BLaER1 (cell line): ENCODE results near the gene FAM180B.
A peak's percentile ranks its signal among the peaks of the same experiment; 100 is the strongest.

Source experiments
- H3K27ac ChIP-seq: shearing (Covaris generic); formaldehyde crosslinking; 2 replicates; pipeline ENCODE4 v1.8.1; 2022
- H3K27me3 ChIP-seq: shearing (Covaris generic); formaldehyde crosslinking; 2 replicates; pipeline ENCODE4 v1.8.1; 2022
- H3K36me3 ChIP-seq: shearing (Covaris generic); formaldehyde crosslinking; 2 replicates; pipeline ENCODE4 v1.8.1; 2022
- H3K4me1 ChIP-seq: shearing (Covaris generic); formaldehyde crosslinking; 2 replicates; pipeline ENCODE4 v1.8.1; 2022
- H3K4me2 ChIP-seq: shearing (Covaris generic); formaldehyde crosslinking; 2 replicates; pipeline ENCODE4 v1.8.1; 2022
- H3K4me3 ChIP-seq: shearing (Covaris generic); formaldehyde crosslinking; 2 replicates; pipeline ENCODE4 v1.8.1; 2022
- H3K9ac ChIP-seq: shearing (Covaris generic); formaldehyde crosslinking; 2 replicates; pipeline ENCODE4 v1.8.1; 2022
- H3K9me3 ChIP-seq: shearing (Covaris generic); formaldehyde crosslinking; 2 replicates; pipeline ENCODE4 v1.8.1; 2022
- H4K20me1 ChIP-seq: shearing (Covaris generic); formaldehyde crosslinking; 2 replicates; pipeline ENCODE4 v1.8.1; 2022
- Cebpa-rat ChIP-seq: shearing (Covaris generic); IDR thresholded peaks from 2 replicates; pipeline ENCODE4 v1.8.1; 2022

Gene FAM180B

GRCh38 chr11:47578524-47579494 is 7.7 kb upstream of the FAM180B start, which contains the start of the genes KBTBD4 and NDUFS3:
Gene KBTBD4 (minus strand): TSS chr11:47578970. CDS start chr11:47578951, 19 bp downstream.
Gene NDUFS3 (plus strand): TSS chr11:47579074. CDS start chr11:47579092, 18 bp downstream.
- Histone ChIP-seq H3K27me3 (no peaks in the 10 kb centered on the region), H3K9ac (peak within 1 kb of the TSS; percentile 88), H3K4me2 (peak within 1 kb of the TSS; percentile 94), H3K4me3 (peak within 1 kb of the TSS; percentile 81), H3K4me1 (peaks cover 35% of the 10 kb centered on the region), H3K27ac (peak within 1 kb of the TSS; percentile 86), H3K36me3 (peaks cover 78% of the 10 kb centered on the region), H3K9me3 (no peaks in the 10 kb centered on the region), H4K20me1 (peaks cover 21% of the 10 kb centered on the region)
- no peak for TF ChIP-seq Cebpa-rat

GRCh38 chr11:47583844-47584243 is 2.6 kb upstream of the FAM180B start:
- H3K4me1 ChIP-seq: peaks cover 29% of the 10 kb centered on the region
- H3K27me3 ChIP-seq: no peaks in the 10 kb centered on the region
- H3K4me3 ChIP-seq: no peak overlapping the region
- H3K9ac ChIP-seq: no peak overlapping the region
- H4K20me1 ChIP-seq: no peaks in the 10 kb centered on the region
- no peak for TF ChIP-seq Cebpa-rat
- H3K9me3 ChIP-seq: no peaks in the 10 kb centered on the region
- H3K4me2 ChIP-seq: no peak overlapping the region
- no peak overlapping the region for H3K27ac ChIP-seq
- peaks cover 67% of the 10 kb centered on the region for H3K36me3 ChIP-seq

- peaks cover 5% of the 10 kb centered on the region for H3K27me3 ChIP-seq
- H3K4me2 ChIP-seq: peak overlapping the region; percentile 25; the same call in 1 of the 2 replicates
- H3K4me1 ChIP-seq: peaks cover 36% of the 10 kb centered on the region
- H3K9me3 ChIP-seq: no peaks in the 10 kb centered on the region
- no peak overlapping the region for H3K4me3 ChIP-seq
- no peak overlapping the region for H3K9ac ChIP-seq
- no peaks in the 10 kb centered on the region for H4K20me1 ChIP-seq
- H3K27ac ChIP-seq: peak overlapping the region; percentile 44; the same call in 1 of the 2 replicates
- TF ChIP-seq Cebpa-rat: no peak
- peaks cover 61% of the 10 kb centered on the region for H3K36me3 ChIP-seq
These were observed 700 bp downstream of the FAM180B start for GRCh38 chr11:47587039-47587716.

- Histone ChIP-seq H3K27ac (peak overlapping the region; percentile 44), H3K9me3 (no peaks in the 10 kb centered on the region), H3K4me2 (peak overlapping the region; percentile 25; the same call in 1 of the 2 replicates), H3K4me1 (peaks cover 43% of the 10 kb centered on the region), H3K36me3 (peaks cover 55% of the 10 kb centered on the region), H3K27me3 (peaks cover 12% of the 10 kb centered on the region), H4K20me1 (no peaks in the 10 kb centered on the region), H3K9ac (peak overlapping the region; percentile 36; the same call in 1 of the 2 replicates), H3K4me3 (no peak overlapping the region)
- no peak for TF ChIP-seq Cebpa-rat
These were observed 1.3 kb downstream of the FAM180B start for GRCh38 chr11:47587723-47588326.

- Histone ChIP-seq H3K27ac (no peak overlapping the region), H3K27me3 (peaks cover 25% of the 10 kb centered on the region), H3K4me2 (no peak overlapping the region), H3K36me3 (peaks cover 42% of the 10 kb centered on the region), H4K20me1 (no peaks in the 10 kb centered on the region), H3K9ac (no peak overlapping the region), H3K4me1 (peaks cover 56% of the 10 kb centered on the region), H3K4me3 (no peak overlapping the region), H3K9me3 (no peaks in the 10 kb centered on the region)
- no peak for TF ChIP-seq Cebpa-rat
These were observed 2.6 kb downstream of the FAM180B start for GRCh38 chr11:47589118-47589517.

- no peaks in the 10 kb centered on the region for H4K20me1 ChIP-seq
- TF ChIP-seq Cebpa-rat: no peak
- no peak overlapping the region for H3K4me2 ChIP-seq
- H3K9ac ChIP-seq: no peak overlapping the region
- H3K4me1 ChIP-seq: peaks cover 56% of the 10 kb centered on the region
- no peaks in the 10 kb centered on the region for H3K9me3 ChIP-seq
- H3K4me3 ChIP-seq: no peak overlapping the region
- no peak overlapping the region for H3K27ac ChIP-seq
- peaks cover 37% of the 10 kb centered on the region for H3K36me3 ChIP-seq
- peaks cover 29% of the 10 kb centered on the region for H3K27me3 ChIP-seq
These were observed 3.1 kb downstream of the FAM180B start for GRCh38 chr11:47589584-47589976.

GRCh38 chr11:47589977-47590861 is 3.7 kb downstream of the FAM180B start:
- 0 out of 2 replicates have a peak, but pooled peaks cover 2% of the 10 kb centered on the region for H4K20me1 ChIP-seq
- peak overlapping the region; percentile 57; the same call in 1 of the 2 replicates for H3K27ac ChIP-seq
- peaks cover 56% of the 10 kb centered on the region for H3K4me1 ChIP-seq
- no peak for TF ChIP-seq Cebpa-rat
- no peak overlapping the region for H3K4me3 ChIP-seq
- H3K36me3 ChIP-seq: peaks cover 31% of the 10 kb centered on the region
- H3K9ac ChIP-seq: no peak overlapping the region
- peaks cover 36% of the 10 kb centered on the region for H3K27me3 ChIP-seq
- H3K9me3 ChIP-seq: no peaks in the 10 kb centered on the region
- H3K4me2 ChIP-seq: peak overlapping the region; percentile 82

GRCh38 chr11:47591764-47592163 is 5.3 kb downstream of the FAM180B start:
- Histone ChIP-seq H3K27me3 (peaks cover 46% of the 10 kb centered on the region), H3K4me2 (peak overlapping the region; percentile 82), H3K27ac (peak overlapping the region; percentile 57), H3K4me3 (peak overlapping the region; percentile 7), H4K20me1 (0 out of 2 replicates have a peak, but pooled peaks cover 4% of the 10 kb centered on the region), H3K4me1 (peaks cover 56% of the 10 kb centered on the region), H3K9ac (peak overlapping the region; percentile 30; the same call in 1 of the 2 replicates), H3K36me3 (peaks cover 16% of the 10 kb centered on the region; the same call in 1 of the 2 replicates), H3K9me3 (no peaks in the 10 kb centered on the region)
- no peak for TF ChIP-seq Cebpa-rat
